Mesendoderm (in vitro differentiated cells): ENCODE results near the gene RBM38. TPM values are rescaled to one million over a fixed set of nuclear protein-coding genes. Genes with fewer than 3 reads are reported as not detected.

ENCODE experiments used
- DNase-seq: peaks from one replicate; pipeline ENCODE4 v3.0.0; 2013
- H2AK5ac ChIP-seq: 2 replicates; pipeline ENCODE4 v1.6.1; 2013; ENCODE audit warnings: low read length, inconsistent platforms
- H2BK120ac ChIP-seq: 2 replicates; pipeline ENCODE4 v1.6.1; 2013; ENCODE audit warnings: low read depth, mild to moderate bottlenecking, low read length, moderate library complexity, mixed read lengths
- H2BK15ac ChIP-seq: replicated peaks from 2 replicates; pipeline ENCODE4 v1.6.1; 2013; ENCODE audit warnings: low read depth, mild to moderate bottlenecking, moderate library complexity
- H2BK5ac ChIP-seq: 2 replicates; pipeline ENCODE4 v1.6.1; 2013; ENCODE audit warnings: low read length, inconsistent platforms
- H3K18ac ChIP-seq: 2 replicates; pipeline ENCODE4 v1.6.1; 2013; ENCODE audit warnings: mild to moderate bottlenecking, low read length, mixed read lengths
- H3K23ac ChIP-seq: one replicate; pipeline ENCODE4 v1.6.1; 2013; ENCODE audit warnings: low read length
- H3K27ac ChIP-seq: 2 replicates; pipeline ENCODE4 v1.5.1; 2013; ENCODE audit warnings: low read depth, mild to moderate bottlenecking, inconsistent platforms, low read length, moderate library complexity
- H3K27me3 ChIP-seq: 2 replicates; pipeline ENCODE4 v1.6.1; 2013; ENCODE audit warnings: low read length, control low read depth, mild to moderate bottlenecking, inconsistent platforms; ENCODE audit not compliant: insufficient read depth, poor library complexity
- H3K36me3 ChIP-seq: 2 replicates; pipeline ENCODE4 v1.6.1; 2013; ENCODE audit warnings: low read length, inconsistent platforms; ENCODE audit not compliant: control insufficient read depth, insufficient read depth
- H3K4ac ChIP-seq: one replicate; pipeline ENCODE4 v1.6.1; 2013; ENCODE audit warnings: low read depth, mild to moderate bottlenecking, low read length, moderate library complexity
- H3K4me1 ChIP-seq: 2 replicates; pipeline ENCODE4 v1.6.1; 2013; ENCODE audit warnings: low read depth, low read length, inconsistent platforms; ENCODE audit not compliant: control insufficient read depth
- H3K4me2 ChIP-seq: 2 replicates; pipeline ENCODE4 v1.6.1; 2013; ENCODE audit warnings: low read length
- H3K4me3 ChIP-seq: 2 replicates; pipeline ENCODE4 v1.5.1; 2013; ENCODE audit warnings: mild to moderate bottlenecking, low read length
- H3K56ac ChIP-seq: one replicate; pipeline ENCODE4 v1.6.1; 2013; ENCODE audit warnings: low read length
- H3K79me1 ChIP-seq: 2 replicates; pipeline ENCODE4 v1.6.1; 2013; ENCODE audit warnings: low read length, inconsistent platforms
- H3K79me2 ChIP-seq: 2 replicates; pipeline ENCODE4 v1.6.1; 2013; ENCODE audit warnings: mild to moderate bottlenecking, low read length; ENCODE audit not compliant: control insufficient read depth, insufficient read depth
- H3K9ac ChIP-seq: 2 replicates; pipeline ENCODE4 v1.6.1; 2013; ENCODE audit warnings: low read length, inconsistent platforms
- H4K5ac ChIP-seq: one replicate; pipeline ENCODE4 v1.6.1; 2013; ENCODE audit warnings: low read length
- H4K8ac ChIP-seq: one replicate; pipeline ENCODE4 v1.6.1; 2013; ENCODE audit warnings: low read depth, mild to moderate bottlenecking, control low read depth, low read length, moderate library complexity
- WGBS: extraction: QIAGEN DNeasy Blood & Tissue Kit; methylation state at CpG from one replicate; pipeline ENCODE4 v1.1.7; 2013; ENCODE audit warnings: low lambda C conversion rate, missing lambda C conversion rate; ENCODE audit not compliant: insufficient coverage; ENCODE audit errors: extremely low coverage; 5-methylcytosine and 5-hydroxymethylcytosine counted together
- polyA plus RNA-seq, 2 experiments: library from polyadenylated mRNA; stranded (reverse); fragments of 200-250 nt; gene quantifications; one replicate each; pipeline ENCODE4 v1.2.3, GENCODE V29; 2013

The RBM38 gene
- polyA plus RNA-seq (2013, experiment 1 of 2), result 60.0 TPM
- polyA plus RNA-seq (2013, experiment 2 of 2), result 60.7 TPM

GRCh38 chr20:57390604-57391438 lies at the start of gene RBM38:
Gene RBM38 (plus strand): TSS chr20:57391396. CDS start chr20:57391582, 186 bp downstream.
- H3K4me3 ChIP-seq, result peak within 1 kb of the TSS; percentile 79
- H4K5ac ChIP-seq, result peak within 1 kb of the TSS; percentile 71
- no peak within 1 kb of the TSS for H3K27ac ChIP-seq
- peak within 1 kb of the TSS; percentile 63 for H3K4ac ChIP-seq
- H3K36me3 ChIP-seq, result peaks cover 1% of the 10 kb centered on the region
- no peak within 1 kb of the TSS for H2AK5ac ChIP-seq
- peaks cover 25% of the 10 kb centered on the region for H3K79me2 ChIP-seq
- H3K4me1 ChIP-seq, result peaks cover 3% of the 10 kb centered on the region
- H2BK5ac ChIP-seq, result no peak within 1 kb of the TSS
- peak within 1 kb of the TSS; percentile 94 for H3K23ac ChIP-seq
- peak within 1 kb of the TSS; percentile 90 for H3K56ac ChIP-seq
- H2BK15ac ChIP-seq, result no peak within 1 kb of the TSS
- no peak within 1 kb of the TSS for H2BK120ac ChIP-seq
- DNase-seq, result peak; percentile 87
- no peak within 1 kb of the TSS for H4K8ac ChIP-seq
- no peaks in the 10 kb centered on the region for H3K27me3 ChIP-seq
- WGBS, result no CpG with 5 or more reads among the region's 78 CpGs
- peak within 1 kb of the TSS; percentile 74 for H3K4me2 ChIP-seq
- peak within 1 kb of the TSS; percentile 87 for H3K9ac ChIP-seq
- peak within 1 kb of the TSS; percentile 78 for H3K18ac ChIP-seq
- H3K79me1 ChIP-seq, result peaks cover 14% of the 10 kb centered on the region

GRCh38 chr20:57341663-57342062 lies 49.5 kb upstream of the RBM38 start:
- H4K5ac ChIP-seq, result no peak overlapping the region
- H3K4me2 ChIP-seq, result no peak overlapping the region
- no peaks in the 10 kb centered on the region for H3K79me2 ChIP-seq
- no peak for DNase-seq
- no peak overlapping the region for H3K23ac ChIP-seq
- no peak overlapping the region for H3K4me3 ChIP-seq
- H3K4ac ChIP-seq, result no peak overlapping the region
- H4K8ac ChIP-seq, result no peak overlapping the region
- no peaks in the 10 kb centered on the region for H3K36me3 ChIP-seq
- H2BK5ac ChIP-seq, result no peak overlapping the region
- H2BK15ac ChIP-seq, result no peak overlapping the region
- H3K4me1 ChIP-seq, result no peaks in the 10 kb centered on the region
- H3K79me1 ChIP-seq, result no peaks in the 10 kb centered on the region
- H2BK120ac ChIP-seq, result no peak overlapping the region
- no peak overlapping the region for H3K27ac ChIP-seq
- H2AK5ac ChIP-seq, result no peak overlapping the region
- no peak overlapping the region for H3K9ac ChIP-seq
- H3K27me3 ChIP-seq, result no peaks in the 10 kb centered on the region
- WGBS, result no CpG with 5 or more reads among the region's 2 CpGs
- H3K56ac ChIP-seq, result no peak overlapping the region
- no peak overlapping the region for H3K18ac ChIP-seq

GRCh38 chr20:57342829-57343228 lies 48.4 kb upstream of the RBM38 start:
- H3K4me2 ChIP-seq, result no peak overlapping the region
- H4K5ac ChIP-seq, result no peak overlapping the region
- no peak overlapping the region for H3K4me3 ChIP-seq
- no peak overlapping the region for H3K4ac ChIP-seq
- no peak overlapping the region for H3K9ac ChIP-seq
- no peak overlapping the region for H2AK5ac ChIP-seq
- WGBS, result no CpG with 5 or more reads among the region's 2 CpGs
- H3K18ac ChIP-seq, result no peak overlapping the region
- H4K8ac ChIP-seq, result no peak overlapping the region
- H3K4me1 ChIP-seq, result no peaks in the 10 kb centered on the region
- no peak overlapping the region for H2BK120ac ChIP-seq
- no peak overlapping the region for H3K27ac ChIP-seq
- no peak overlapping the region for H3K56ac ChIP-seq
- H3K23ac ChIP-seq, result no peak overlapping the region
- H3K27me3 ChIP-seq, result no peaks in the 10 kb centered on the region
- no peaks in the 10 kb centered on the region for H3K79me2 ChIP-seq
- no peak overlapping the region for H2BK15ac ChIP-seq
- H2BK5ac ChIP-seq, result no peak overlapping the region
- no peaks in the 10 kb centered on the region for H3K79me1 ChIP-seq
- no peak for DNase-seq
- H3K36me3 ChIP-seq, result no peaks in the 10 kb centered on the region

GRCh38 chr20:57346477-57346876 lies 44.7 kb upstream of the RBM38 start:
- Histone ChIP-seq H3K4ac (no peak overlapping the region), H2AK5ac (no peak overlapping the region), H3K79me1 (peaks cover 1% of the 10 kb centered on the region), H2BK120ac (no peak overlapping the region), H4K8ac (no peak overlapping the region), H3K9ac (no peak overlapping the region), H3K18ac (no peak overlapping the region), H2BK15ac (no peak overlapping the region), H3K36me3 (no peaks in the 10 kb centered on the region), H3K27ac (no peak overlapping the region), H3K27me3 (no peaks in the 10 kb centered on the region), H3K56ac (no peak overlapping the region), H3K79me2 (peaks cover 4% of the 10 kb centered on the region), H2BK5ac (no peak overlapping the region), H3K4me1 (no peaks in the 10 kb centered on the region), H3K4me3 (no peak overlapping the region), H4K5ac (no peak overlapping the region), H3K23ac (no peak overlapping the region), H3K4me2 (no peak overlapping the region)
- WGBS, result no CpG with 5 or more reads among the region's 4 CpGs
- DNase-seq, result peak; percentile 78

- Histone ChIP-seq H3K4me2 (no peak overlapping the region), H3K9ac (no peak overlapping the region), H3K27ac (no peak overlapping the region), H3K27me3 (no peaks in the 10 kb centered on the region), H2BK15ac (no peak overlapping the region), H3K79me2 (peaks cover 13% of the 10 kb centered on the region), H2AK5ac (no peak overlapping the region), H2BK120ac (no peak overlapping the region), H3K4me3 (no peak overlapping the region), H3K23ac (no peak overlapping the region), H3K4me1 (peaks cover 4% of the 10 kb centered on the region), H4K8ac (no peak overlapping the region), H3K36me3 (no peaks in the 10 kb centered on the region), H2BK5ac (no peak overlapping the region), H3K4ac (no peak overlapping the region), H3K56ac (no peak overlapping the region), H4K5ac (no peak overlapping the region), H3K18ac (no peak overlapping the region), H3K79me1 (peaks cover 7% of the 10 kb centered on the region)
- no peak for DNase-seq
- no CpG with 5 or more reads among the region's 4 CpGs for WGBS
Observed at GRCh38 chr20:57347393-57347792, 43.8 kb upstream of the RBM38 start.
